Measurements from ENCODE around the gene SYT7.

DNA sequence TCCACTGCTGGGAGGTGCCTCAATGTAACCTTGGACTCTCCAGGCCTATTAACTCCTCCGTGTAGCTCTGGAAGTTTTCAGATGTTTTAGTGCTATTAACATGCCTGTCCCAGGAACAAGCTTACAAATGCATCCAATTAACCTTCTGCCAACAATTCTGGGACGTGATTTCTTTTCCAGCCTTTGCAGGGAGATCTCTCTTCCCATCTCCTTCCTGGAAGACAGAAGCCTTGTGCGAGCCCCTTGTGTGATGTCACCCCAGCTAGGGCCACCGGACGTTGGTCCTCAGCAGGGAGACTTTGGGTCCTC, 47.7 kb upstream of the SYT7 start:
- TF ChIP-seq YY1 (IDR thresholded peaks at IDR 0.05; ENCODE audit: insufficient read depth, insufficient read length) (no peak), ZNF274 (IDR thresholded peaks at IDR 0.05; ENCODE audit: low read depth, low read length) (no peak), SUZ12 (IDR thresholded peaks at IDR 0.05; ENCODE audit: extremely low read depth, insufficient read depth, insufficient read length) (no peak)
